DMS79 (cell line): ENCODE results near the gene CSNK1A1.
"Not testable (repeated sequence)": the region's sequence is repeated elsewhere in the genome, so short reads cannot be mapped to it uniquely, and the experiment has no call there.

ENCODE experiments used
- DNase-seq: peaks from one replicate; lab custom pipeline; 2025; lab: John Stamatoyannopoulos, UW

The CSNK1A1 gene

GRCh38 chr5:149456597-149457392 is 94.4 kb downstream of the CSNK1A1 start:
- no peak for DNase-seq

DNA sequence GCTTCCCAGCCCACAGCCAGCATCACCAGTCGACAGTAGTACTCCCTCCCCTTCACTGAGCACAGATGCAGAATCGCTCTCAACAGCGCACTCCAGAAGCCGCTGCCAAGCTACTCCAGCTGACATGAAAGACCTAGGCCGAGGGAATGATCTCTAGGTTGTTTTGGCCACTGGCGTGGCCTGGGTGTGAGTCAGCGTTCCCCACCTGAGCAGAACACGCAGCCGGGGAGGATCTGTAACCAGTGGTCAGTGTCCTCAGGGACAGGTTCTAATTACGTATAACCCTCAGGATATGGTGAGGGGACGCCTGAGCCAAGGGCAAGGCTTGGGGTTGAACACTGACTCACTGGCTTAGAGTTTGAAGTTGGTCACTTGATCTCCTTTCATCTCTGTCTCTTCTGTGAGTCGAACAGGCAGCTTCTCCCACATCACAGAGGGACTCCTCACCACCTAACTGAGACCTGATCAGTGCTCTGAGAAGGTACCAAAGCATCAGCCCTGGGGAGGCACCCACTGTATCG is 95.3 kb downstream of the CSNK1A1 start:
- DNase-seq, result no peak

DNA sequence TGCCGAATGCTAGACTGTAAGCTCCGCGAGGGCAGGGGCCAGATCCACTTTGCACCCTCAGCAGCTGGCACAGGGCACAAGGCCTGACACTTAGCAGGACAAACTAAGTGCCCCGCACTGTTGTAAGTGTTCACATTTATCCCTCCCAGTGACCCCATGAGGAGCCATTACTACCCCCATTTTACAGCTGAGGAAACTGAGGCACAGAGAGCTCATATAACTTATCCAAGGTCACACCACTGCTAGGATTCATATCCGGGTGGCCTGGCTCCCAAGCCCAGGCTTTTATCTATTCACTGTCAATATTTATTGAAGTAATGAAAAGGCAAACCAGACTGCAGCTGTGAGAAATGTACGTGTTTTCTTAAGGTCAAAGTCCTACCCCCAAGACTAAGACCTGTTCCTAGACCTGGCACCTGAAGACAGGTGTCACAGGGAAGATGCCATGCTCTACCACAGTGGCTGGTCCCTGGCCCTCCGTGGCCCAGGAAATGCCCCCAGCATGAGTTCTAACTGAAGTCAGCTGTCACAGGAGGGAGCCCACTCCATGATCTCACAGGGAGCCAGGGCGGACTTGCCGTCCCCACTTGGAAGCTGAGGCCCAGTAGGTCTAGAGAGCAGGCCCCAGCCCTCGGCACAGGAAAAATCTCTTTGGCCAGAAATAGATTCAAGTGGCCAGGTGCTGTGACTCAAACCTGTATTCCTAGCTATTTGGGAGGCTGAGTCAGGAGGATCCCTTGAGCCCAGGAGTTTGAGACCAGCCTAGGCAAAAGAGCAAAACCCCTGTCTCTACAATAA is 97.4 kb downstream of the CSNK1A1 start:
- DNase-seq, result no peak

GRCh38 chr5:149452665-149453617 is 98.3 kb downstream of the CSNK1A1 start:
- DNase-seq, result no peak

DNA sequence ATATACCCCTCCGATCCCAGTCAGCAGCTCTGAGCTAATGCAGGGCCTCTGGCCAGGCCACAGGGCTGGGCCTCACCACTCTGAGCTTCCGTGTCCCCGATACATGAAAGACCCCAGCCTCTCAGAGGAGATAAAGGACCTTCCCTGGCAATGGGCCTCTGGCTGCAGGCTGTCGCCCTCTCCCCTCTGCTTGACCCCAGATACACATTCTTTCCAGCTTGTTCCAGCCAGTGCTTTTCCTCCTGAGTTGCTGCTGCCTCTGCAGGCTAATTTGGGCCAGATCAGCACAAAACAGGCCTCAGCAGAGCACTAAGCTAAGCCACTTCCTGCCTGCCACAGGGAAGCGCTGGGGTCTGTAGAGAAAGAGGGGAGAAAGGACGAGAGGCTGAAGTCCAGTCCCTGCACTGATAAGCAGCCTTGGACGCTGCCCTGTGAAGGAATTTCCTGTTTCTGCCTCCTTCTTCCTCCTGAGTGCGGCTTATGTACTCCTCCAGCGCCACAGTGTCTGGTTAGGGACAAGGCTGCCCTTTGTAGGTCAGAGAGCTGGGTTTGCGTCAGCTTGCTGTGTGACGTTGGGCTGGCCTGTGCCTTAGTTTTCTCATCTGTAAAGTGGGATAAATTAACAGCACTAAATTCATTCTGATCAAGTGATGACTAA is 99.1 kb downstream of the CSNK1A1 start:
- no peak for DNase-seq

GRCh38 chr5:149450199-149450598 is 101.0 kb downstream of the CSNK1A1 start:
- DNase-seq, result no peak

DNA sequence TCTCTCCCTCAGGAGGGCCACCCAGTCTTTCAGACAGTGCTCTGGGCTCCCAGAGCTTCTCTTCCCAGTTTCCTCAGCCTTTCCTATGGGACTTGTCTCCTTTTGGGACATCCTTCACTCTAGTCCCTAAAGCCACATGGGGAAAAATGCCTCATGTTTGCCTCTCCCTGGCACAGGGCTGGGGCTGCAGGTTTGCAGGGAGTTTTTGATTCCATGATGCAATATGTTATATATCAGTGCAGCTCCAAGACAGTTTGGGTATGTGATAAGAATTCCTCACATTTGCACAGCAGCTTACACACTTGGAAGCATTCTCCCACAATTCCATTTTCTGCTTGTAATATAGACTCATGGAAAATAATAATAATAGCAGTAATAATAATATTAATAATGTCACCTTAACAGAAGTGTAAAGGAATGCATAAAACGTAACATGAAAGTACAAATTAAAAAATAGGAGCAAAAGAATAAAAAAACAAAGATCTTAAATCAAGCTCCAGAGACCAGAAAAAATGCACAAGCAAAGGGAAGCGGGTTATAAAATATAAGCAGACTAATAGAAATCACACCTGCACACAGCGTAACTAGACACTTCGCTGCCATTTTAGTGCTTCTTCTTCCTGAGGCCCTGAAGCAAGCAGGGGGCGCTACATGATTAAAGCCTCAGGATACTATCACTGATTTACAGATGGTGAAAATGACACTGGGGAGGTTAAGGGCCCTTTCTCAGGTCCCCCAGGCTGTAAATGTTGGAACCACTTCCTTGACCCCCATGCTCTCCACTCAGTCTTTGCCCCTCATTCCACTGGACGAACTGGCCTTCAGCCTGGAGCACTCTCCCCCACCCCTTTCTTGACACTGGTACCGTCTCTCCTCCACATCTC is 102.2 kb downstream of the CSNK1A1 start:
- no peak for DNase-seq

- no peak for DNase-seq
Observed at GRCh38 chr5:149448431-149448830, 102.8 kb downstream of the CSNK1A1 start.

GRCh38 chr5:149447373-149448367 is 103.6 kb downstream of the CSNK1A1 start:
- DNase-seq, result no peak

- not testable (repeated sequence) for DNase-seq
Observed at GRCh38 chr5:149446794-149447193, 104.4 kb downstream of the CSNK1A1 start.

GRCh38 chr5:149445739-149446369 is 105.4 kb downstream of the CSNK1A1 start:
- DNase-seq, result no peak

DNA sequence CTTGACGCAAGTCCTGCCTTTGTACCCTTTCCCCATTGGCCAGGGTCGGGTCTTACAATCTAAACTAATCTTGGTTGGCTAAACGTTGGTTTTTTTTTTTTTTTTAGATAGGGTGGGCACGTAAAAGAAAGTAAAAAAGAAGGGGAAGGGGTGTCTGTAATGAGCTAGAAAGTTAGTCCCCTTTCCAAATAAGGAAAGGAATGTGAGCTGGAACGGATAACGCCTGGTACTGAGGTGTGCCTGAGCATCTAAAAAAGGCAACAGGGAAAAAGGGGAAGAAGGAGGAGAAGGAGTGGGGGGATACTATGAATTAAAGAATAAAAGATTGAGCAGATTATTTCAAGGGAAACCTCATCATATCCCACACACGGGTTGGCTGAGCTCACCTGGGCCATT is 105.9 kb downstream of the CSNK1A1 start:
- no peak for DNase-seq

DNA sequence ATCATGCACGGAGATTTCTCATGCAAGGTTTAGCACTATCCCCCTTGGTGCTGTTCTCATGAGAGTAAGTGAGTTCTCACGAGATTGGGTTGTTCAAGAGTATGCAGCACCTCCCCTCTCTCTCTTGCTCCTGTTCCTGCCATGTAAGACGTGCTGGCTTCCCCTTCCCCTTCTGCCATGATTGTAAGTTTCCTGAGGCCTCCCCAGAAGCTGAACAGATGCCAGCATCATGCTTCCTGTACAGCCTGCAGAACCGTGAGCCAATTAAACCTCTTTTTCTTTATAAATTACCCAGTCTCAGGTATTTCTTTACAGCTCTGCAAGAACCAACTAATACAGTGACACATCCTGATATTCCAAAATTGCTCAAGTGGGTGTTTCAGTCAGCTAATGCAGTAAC is 106.8 kb downstream of the CSNK1A1 start:
- DNase-seq, result not testable (repeated sequence)

GRCh38 chr5:149443210-149443609 is 108.0 kb downstream of the CSNK1A1 start:
- no peak for DNase-seq

- no peak for DNase-seq
Observed at GRCh38 chr5:149442563-149443182, 108.6 kb downstream of the CSNK1A1 start.
